GM19351 (cell line): Measurements from ENCODE around the gene PSMB10.
"Not testable (repeated sequence)": the region's sequence is repeated elsewhere in the genome, so short reads cannot be mapped to it uniquely, and the experiment has no call there.

Source experiments
- ATAC-seq: cut with Tn5 transposase; IDR thresholded peaks from one replicate; pipeline ENCODE4 v1.9.1; 2021; ENCODE audit warnings: mild to moderate bottlenecking, moderate library complexity; ENCODE audit not compliant: unreplicated experiment

PSMB10 gene

DNA sequence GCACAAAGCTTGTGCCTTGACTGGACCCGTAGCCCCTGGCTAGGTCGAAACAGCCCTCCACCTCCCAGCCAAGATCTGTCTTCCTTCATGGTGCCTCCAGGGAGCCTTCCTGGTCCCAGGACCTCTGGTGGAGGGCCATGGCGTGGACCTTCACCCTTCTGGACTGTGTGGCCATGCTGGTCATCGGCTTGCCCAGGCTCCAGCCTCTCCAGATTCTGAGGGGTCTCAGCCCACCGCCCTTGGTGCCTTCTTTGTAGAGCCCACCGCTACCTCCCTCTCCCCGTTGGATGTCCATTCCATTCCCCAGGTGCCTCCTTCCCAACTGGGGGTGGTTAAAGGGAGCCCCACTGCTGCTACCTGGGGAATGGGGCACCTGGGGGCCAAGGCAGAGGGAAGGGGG, 8.5 kb downstream of the PSMB10 start:
- no peak for ATAC-seq

DNA sequence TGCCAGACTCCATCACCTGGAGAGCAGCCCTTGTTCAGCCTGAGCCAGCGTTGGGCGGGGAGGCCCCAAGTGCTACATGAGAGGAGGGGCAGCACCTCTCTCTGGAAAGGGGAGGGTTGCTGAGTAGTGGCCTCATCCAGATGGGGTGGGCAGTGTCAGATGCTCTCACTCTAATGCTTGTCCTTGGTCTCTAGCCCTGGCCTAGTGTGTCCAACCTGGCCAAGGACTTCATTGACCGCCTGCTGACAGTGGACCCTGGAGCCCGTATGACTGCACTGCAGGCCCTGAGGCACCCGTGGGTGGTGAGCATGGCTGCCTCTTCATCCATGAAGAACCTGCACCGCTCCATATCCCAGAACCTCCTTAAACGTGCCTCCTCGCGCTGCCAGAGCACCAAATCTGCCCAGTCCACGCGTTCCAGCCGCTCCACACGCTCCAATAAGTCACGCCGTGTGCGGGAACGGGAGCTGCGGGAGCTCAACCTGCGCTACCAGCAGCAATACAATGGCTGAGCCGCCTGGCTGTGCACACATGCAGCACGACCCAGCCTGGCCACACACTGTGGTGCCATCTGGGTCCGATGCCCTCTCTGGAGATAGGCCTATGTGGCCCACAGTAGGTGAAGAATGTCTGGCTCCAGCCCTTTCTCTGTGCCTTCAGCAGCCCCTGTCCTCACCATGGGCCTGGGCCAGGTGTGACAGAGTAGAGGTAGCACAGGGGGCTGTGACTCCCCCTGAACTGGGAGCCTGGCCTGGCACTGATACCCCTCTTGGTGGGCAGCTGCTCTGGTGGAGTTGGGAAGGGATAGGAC, 9.3 kb downstream of the PSMB10 start:
- ATAC-seq: no peak

GRCh38 chr16:67926181-67926750, 10.4 kb downstream of the PSMB10 start:
- no peak for ATAC-seq

- no peak for ATAC-seq
Observed at GRCh38 chr16:67924140-67924906, 12.3 kb downstream of the PSMB10 start.

GRCh38 chr16:67923414-67924116, 13.1 kb downstream of the PSMB10 start:
- ATAC-seq: no peak

- no peak for ATAC-seq
Observed at GRCh38 chr16:67922740-67923139, 13.9 kb downstream of the PSMB10 start.

DNA sequence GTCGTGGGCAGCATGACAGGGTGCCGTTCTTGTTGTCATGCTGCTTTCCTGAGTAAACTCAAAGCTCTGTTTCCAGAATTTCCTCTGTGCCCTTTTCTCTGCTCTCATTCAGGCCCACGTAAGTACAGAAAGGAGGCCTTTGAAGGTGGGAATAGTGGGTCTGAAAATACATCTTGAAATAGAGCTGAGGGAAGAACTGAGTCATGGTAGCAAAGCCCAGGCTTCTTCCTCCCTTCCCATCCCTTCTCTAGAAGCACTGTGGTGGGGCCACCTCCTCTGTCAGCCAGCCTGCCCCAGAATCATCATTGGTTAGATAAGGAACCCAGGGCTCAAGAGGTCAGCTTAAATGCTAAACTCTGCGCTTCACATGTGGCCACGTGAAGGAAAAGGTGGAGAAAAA, 14.4 kb downstream of the PSMB10 start:
- no peak for ATAC-seq

GRCh38 chr16:67919622-67920221, 16.9 kb downstream of the PSMB10 start:
- ATAC-seq: no peak

DNA sequence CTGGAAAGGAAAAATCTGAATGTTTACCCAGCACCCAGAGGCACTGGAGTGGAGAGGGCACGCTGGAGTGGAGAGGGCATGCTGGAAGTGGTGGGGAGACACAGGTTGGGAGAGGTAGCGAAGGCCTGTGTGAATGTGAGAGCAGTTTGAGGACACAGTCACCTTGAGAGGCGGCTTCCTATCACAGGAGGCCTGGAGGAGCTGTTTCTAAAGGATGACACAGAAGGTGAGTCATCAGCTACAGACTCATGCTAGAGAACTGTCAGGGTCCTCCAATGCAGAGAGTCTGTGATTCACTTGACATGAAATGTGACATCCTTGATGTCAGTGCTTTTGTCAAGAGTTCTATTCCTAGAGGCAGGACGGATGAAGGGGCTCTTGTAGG, 18.8 kb downstream of the PSMB10 start:
- no peak for ATAC-seq

DNA sequence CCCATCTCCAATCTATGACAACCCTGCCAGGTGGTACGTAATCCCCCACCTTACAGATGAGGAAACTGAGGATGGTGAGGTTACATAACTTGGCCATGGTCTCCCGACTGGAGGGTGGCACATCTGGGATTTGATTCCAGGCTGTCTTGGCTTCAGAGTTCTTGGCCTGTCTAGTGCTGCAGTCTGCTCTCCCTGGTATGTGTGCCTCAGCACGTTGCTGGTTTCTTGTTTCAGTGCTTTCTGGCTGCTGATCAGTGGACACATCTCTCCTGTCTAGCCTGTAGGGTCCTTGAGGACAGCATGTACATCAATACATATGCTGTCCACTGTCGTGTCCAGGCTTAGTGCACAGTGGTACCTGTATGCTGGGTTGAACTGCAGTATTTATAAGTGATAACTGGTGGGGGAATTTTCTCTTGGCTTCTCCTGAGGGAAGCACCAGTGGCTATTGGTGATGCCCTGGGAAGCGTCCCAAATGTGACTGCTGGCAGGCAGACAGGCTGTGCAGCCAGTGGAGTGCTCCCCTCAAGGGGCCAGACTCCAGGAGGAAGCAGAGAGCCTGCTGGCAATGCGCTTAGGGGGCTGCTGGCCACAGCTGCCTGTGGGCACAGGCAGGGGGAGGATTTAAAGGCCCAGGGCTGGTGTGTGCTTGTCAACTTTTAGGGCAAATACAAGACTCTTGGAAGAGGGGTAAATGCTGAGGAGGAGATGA, 19.4 kb downstream of the PSMB10 start:
- ATAC-seq: no peak

- no peak for ATAC-seq
Observed at GRCh38 chr16:67915831-67916723, 20.6 kb downstream of the PSMB10 start.

- ATAC-seq: not testable (repeated sequence)
Observed at GRCh38 chr16:67915496-67915769, 21.2 kb downstream of the PSMB10 start.

- ATAC-seq: no peak
Observed at GRCh38 chr16:67914758-67915495, 21.7 kb downstream of the PSMB10 start.

DNA sequence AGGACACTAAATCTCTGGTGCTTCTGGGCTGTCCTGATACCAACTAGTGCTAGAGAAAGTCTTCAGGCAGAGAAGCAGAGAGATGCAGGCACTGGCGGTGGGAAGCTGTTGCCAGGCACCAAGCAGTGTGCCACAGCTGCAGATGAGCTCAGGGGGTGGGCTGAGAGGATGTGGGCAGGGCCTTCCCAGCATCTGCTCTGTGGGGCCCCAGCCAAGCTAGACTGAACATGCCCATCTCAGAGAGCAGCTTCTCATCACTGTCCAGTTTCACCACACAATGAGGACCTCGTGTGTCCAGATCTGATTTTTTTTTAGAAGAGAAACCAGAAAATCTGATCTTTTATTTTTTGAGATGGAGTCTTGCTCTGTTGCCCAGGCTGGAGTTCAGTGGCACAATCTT, 26.5 kb downstream of the PSMB10 start:
- no peak for ATAC-seq

GRCh38 chr16:67909056-67909742, 27.5 kb downstream of the PSMB10 start:
- no peak for ATAC-seq

- no peak for ATAC-seq
Observed at GRCh38 chr16:67907397-67908180, 29.1 kb downstream of the PSMB10 start.

- no peak for ATAC-seq
Observed at GRCh38 chr16:67902831-67903230, 33.8 kb downstream of the PSMB10 start.
